GM21786 (cell line): ENCODE measurements around the gene AP1S1.

Experiments
- ATAC-seq: cut with Tn5 transposase; IDR thresholded peaks from one replicate; pipeline ENCODE4 v1.9.1; 2021; ENCODE audit not compliant: unreplicated experiment

AP1S1 gene

DNA sequence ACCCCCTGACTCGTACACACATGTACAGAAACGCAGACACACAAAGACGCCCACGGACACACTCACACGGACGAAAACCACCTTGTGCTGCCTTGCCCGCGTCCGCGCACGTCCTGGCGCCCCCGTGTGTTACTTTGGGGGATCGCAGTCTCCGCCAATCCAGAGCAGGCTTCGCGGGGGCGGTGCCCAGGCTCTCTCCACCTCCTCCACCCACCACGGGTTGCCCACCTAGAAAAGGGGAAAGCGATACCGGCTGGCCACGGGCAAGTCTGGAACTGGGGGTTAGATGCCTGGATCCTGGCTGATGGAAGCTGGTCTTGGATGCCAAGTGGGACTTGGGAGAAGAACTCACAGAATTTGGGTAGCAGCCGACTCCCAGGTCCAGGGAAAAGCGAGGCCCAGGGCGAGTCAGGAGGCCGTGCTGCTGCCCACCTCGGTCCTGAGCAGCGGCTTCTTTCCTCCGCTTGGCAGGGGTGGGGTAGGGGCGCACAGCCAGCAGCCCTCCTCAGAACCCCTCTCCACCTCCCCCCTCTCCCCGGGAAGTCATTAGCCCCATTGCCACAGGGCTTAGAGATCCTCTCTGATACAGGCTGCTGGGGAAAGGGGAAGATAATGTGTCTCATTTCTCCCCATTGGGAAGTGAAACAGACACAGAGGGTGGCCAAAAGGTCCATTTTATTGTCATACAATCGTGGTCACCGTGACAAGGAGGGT is 15.7 kb downstream of the AP1S1 start:
- no peak for ATAC-seq

DNA sequence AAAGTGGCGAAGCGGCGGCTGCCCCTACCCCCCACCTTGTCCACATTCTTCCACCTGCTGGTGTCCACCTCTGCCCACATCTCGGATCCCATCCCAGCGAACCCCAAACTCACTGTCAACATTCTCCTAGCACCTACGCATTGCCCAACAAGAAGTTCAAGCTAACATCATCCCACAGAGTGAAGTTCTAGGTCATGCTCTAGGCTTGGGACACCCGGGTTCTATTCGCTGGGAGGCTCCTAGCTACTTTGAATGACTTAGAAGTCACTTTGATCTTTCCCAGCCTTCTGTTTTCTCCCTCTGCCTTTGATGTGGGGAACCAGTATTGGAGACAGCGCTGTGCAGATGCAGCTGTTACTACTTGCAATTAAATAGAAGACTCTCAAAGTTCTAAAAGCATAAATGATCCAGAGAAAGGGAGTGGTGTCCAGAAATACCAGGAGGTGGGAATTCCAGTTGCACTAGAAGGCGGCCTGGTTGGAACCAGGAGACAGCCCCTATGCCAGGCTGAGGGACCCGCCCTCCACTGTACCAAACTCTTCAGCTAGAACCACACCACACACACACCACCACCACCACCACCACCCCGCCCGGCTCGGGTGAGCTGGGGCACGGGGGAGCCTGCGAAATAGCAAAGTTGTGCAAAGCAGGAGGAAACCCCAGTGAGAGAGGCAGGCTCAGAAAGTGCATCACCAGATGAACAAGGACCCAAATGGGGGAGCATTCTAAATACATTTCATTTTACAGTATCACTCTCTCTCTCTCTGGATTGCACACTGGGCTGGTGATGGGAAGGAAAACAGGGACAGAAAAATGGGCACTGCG is 16.6 kb downstream of the AP1S1 start:
- ATAC-seq = no peak

- ATAC-seq = no peak
Observed at GRCh38 chr7:101171442-101171837, 17.2 kb downstream of the AP1S1 start.

GRCh38 chr7:101172005-101172853 is 18.0 kb downstream of the AP1S1 start:
- ATAC-seq = no peak

GRCh38 chr7:101172854-101173751 is 18.8 kb downstream of the AP1S1 start:
- ATAC-seq = no peak

DNA sequence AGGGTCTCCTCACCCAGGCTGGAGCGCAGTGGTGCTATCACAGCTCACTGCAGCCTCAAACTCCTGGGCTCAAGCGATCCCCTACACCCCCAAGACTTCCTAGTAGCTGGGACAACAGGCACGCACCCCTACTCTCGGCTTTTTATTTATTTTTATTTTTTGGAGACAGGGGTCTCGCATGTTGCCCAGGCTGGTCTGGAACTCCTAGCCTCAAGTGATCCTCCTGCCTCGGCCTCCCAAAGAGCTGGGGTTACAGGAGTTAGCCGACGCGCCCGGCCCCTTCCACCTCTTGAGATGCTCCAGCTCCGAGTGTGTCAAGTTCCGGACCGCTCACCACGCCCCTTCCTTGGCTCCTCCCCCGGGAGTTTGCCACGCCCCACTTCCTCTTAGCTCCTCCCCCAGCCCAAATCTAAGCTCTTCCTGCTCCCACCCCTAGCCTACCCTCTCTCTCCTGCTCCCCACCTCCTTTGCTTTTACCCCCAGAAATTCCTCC is 19.5 kb downstream of the AP1S1 start:
- ATAC-seq = peak; percentile 49

GRCh38 chr7:101174322-101174854 is 20.1 kb downstream of the AP1S1 start:
- no peak for ATAC-seq

DNA sequence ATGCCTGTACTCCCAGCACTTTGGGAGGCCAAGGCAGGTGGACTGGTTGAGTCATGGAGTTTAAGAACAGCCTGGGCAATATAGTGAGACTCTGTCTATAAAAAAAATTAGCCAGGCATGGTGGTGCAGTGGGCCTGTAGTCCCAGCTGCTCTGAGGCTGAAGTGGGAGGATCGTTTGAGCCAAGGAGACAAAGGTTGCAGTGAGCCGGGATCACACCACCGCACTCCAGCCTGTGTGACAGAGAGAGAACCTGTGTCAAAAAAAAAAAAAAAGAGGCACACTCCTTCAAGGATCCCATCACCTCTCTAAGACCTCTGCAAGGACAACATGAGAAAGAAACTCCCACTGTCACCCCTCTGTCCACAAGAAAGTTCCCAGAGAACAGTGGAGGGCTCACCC is 21.4 kb downstream of the AP1S1 start:
- ATAC-seq = no peak

DNA sequence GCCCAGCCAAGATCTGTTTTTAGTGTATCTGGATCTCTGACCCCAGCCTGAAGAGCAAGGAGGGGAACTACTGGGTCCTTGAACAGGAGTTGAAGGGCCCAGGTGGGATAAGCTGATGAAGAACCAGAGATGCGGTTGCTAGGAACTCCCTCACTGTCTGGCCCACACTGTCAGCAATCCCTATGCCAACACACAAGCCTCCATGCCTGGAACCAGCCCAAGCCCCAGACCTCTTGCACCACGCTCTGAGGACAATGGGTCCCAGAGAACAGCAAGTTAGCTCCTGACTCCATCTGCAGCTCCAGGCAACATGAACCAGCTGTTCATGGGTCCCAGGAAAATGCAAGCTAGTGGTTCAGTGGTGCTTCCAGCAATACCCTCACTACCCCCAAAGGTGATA is 23.4 kb downstream of the AP1S1 start:
- no peak for ATAC-seq

DNA sequence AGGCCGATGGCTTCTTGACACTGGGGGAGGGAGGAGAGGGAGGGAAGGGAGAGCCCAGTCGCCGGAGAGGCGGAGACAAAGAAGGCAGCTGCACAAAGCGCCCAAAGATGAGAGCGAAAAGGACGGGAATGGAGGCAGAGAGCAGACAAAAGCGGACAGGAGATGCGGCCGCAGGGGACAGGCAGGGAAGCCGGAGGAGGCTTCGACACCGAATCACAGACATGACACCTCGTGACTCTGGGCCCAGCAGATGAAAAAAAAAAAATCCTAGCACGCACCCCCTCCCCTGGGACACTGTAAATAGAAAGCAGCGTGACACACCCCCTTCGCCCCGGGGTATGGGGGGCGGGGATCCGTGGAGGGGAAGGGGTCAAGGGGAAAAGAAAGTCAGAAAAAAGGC is 24.8 kb downstream of the AP1S1 start:
- no peak for ATAC-seq

GRCh38 chr7:101179713-101180112 is 25.4 kb downstream of the AP1S1 start:
- no peak for ATAC-seq

DNA sequence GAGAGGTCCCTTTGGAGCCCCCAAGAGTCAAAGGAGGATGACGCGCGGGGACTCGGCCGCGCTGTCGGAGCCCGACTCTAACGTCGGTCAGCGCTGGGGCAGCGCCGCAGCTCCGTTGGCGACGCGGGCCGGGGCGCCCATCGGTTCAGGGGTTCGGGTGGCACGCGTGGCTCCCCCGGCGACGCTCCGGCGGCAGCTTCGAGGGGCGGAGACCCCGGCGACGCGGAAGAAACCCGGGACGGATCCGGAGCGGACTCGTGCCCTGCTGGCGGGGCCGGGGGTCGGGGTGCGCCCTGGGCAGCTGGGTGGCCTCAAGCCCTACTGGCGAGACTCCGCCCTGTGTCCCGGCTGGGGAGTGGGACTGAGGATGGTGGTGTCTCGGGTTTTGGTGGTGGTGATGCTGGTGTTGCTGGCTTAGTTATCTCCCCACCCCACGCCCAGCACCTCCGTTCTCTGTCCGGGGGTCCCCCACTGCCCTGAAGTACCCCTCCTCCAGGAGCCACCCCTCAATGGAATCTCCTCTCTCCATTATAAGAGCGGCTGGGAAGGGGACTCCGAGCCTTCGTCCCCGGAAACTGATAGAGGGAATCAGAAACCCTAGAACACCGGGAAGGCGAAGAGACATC is 26.0 kb downstream of the AP1S1 start, which contains the start of gene NAT16:
TSS of gene NAT16 (minus strand) at position 164 of the 626 bp plus-strand sequence. CDS start 5,486 bp downstream, outside the sequence.
- no peak for ATAC-seq

GRCh38 chr7:101185258-101185839 is 31.1 kb downstream of the AP1S1 start:
- ATAC-seq = no peak

DNA sequence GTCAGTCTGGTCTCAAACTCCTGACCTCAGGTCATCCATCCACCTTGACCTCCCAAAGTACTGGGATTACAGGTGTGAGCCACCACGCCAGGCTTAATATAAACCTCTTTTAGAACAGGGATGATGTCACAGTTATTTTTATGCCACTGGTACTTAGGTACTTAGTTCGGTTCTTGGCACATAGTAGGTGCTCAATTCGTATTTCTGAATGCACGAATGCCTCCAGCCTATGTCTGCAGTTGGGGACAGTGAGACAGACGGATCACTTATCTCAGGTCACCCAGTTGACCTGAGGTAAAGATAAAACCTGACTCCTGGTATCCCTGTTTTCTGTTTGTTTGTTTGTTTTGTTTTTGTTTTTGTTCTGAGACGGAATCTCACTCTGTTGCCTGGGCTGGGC is 31.9 kb downstream of the AP1S1 start:
- no peak for ATAC-seq

GRCh38 chr7:101186844-101187428 is 32.7 kb downstream of the AP1S1 start:
- no peak for ATAC-seq

GRCh38 chr7:101189109-101189508 is 34.8 kb downstream of the AP1S1 start:
- no peak for ATAC-seq

DNA sequence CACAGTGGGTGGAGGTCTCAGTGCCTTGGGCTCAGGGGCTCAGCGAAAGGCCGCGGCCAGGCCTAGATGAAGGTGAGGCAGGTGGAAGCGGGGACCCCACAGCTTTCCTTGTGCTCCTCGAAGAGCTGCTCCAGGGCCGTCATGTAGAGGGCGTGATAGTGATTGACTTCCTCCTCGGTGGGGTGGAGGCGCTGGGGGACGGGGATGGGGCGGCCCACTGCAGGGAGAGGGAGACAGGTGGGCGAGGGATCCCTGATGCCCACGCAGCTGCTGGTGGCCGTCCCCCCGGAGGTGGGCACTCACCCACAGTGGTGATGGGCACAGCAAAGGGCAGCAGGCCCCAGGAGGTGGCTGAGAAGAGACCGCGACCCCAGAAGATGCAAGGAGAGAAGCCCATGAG is 41.6 kb downstream of the AP1S1 start:
- ATAC-seq = no peak

DNA sequence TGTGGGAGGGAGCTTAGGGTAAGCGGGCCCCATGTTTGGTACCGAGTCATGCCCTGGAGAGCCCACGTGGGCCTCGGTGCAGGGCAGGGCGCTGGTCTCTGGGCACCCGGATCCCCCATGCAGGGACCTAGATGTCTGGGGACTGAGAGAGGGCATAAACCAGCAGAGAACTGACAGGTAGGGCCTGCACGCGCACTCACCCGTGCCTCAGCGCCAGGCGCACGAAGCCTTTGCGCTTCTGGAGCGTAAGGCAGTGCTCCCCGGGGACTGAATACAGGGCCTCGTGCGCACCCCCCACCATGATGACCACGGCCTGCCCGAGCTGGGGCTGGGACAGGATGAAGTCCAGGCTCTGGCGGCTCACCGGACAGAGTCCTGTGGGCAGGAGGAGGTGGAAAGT is 43.7 kb downstream of the AP1S1 start:
- ATAC-seq = no peak

- no peak for ATAC-seq
Observed at GRCh38 chr7:101198476-101198875, 44.2 kb downstream of the AP1S1 start.
